Motor neuron (in vitro differentiated cells): ENCODE results near the gene OR4F6. TPM values are rescaled to one million over a fixed set of nuclear protein-coding genes. Genes with fewer than 3 reads are reported as not detected.

Source experiments
- ATAC-seq, 8 experiments: fragments of 200-7000 bp; cut with Tn5 transposase; replicated peaks in 6 of 8; 2 replicates each; pipeline ENCODE4 v1.8.0; 2021; ENCODE audit warnings: mild to moderate bottlenecking in 8 of 8, moderate library complexity in 8 of 8
- H3K27ac ChIP-seq, 2 donors: fragments of 250-450 bp; sonication (Bioruptor Pico); 2 replicates each; pipeline ENCODE4 v1.9.0; 2021; ENCODE audit warnings: antibody characterized with exemption in 2 of 2, mild to moderate bottlenecking in 2 of 2, moderate library complexity in 1 of 2
- H3K4me1 ChIP-seq, 2 donors: fragments of 250-450 bp; sonication (Bioruptor Pico); replicated peaks in 1 of 2; 2 replicates each; pipeline ENCODE4 v1.6.1; 2021; ENCODE audit warnings: antibody characterized with exemption in 2 of 2, mild to moderate bottlenecking in 2 of 2, moderate library complexity in 1 of 2
- H3K4me3 ChIP-seq, 5 donors: fragments of 250-450 bp; sonication (Bioruptor Pico); 2 replicates each; pipeline ENCODE4 v1.9.0; 2021; ENCODE audit warnings: antibody characterized with exemption in 5 of 5, mild to moderate bottlenecking in 5 of 5, moderate library complexity in 4 of 5
- WGBS, 10 experiments: fragments of 450-650 bp; shearing (Covaris generic); methylation state at CpG; one replicate each; pipeline ENCODE4 v1.0.0; 2022; 5-methylcytosine and 5-hydroxymethylcytosine counted together
- in situ Hi-C, 9 experiments: fragments of 400-800 bp; cut with MboI; loops; one replicate each; pipeline ENCODE4 v1.15.0; 2021; ENCODE audit warnings: low sequenced_read_pairs in 9 of 9, low pct_unique_long_range_greater_than_20kb in 2 of 9; ENCODE audit not compliant: unreplicated experiment in 9 of 9
- total RNA-seq, 8 experiments: library from RNA; unstranded; fragments of 300-600 nt; gene quantifications; 2 replicates each; pipeline versions ENCODE4 v1.2.3 to v1.2.4, GENCODE V29; 2022

OR4F6 gene
- total RNA-seq, 8 experiments from 2014 or later: 0.13 to 0.28 TPM; not detected in 6

DNA sequence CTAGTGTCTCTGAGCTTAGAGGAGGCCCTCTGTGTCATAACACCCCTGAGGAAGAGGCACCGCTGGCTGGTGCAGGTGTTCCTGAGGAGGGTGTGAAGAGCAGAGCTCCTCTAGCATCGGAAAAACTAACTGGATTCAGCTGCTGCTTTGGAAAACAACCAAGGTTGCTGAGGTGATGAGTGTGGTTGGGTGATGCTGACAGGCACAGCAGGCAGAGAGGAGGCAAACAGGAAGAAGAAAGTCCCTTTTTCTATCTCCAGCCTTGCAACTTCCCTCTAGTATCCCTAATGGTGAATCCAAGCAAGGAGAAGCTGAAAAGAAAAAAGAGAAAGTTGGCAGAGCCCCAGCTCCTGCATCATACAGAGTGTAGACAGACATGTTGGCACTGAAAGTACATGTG is 4.9 kb downstream of the OR4F6 start:
- Histone ChIP-seq H3K4me1 (no peaks in the 10 kb centered on the region), H3K27ac (no peak overlapping the region), H3K4me3 (no peak overlapping the region)
- WGBS, 10 experiments: 0 to 100% (median 53%) methylated on average over 1 to 2 of the region's 2 CpGs; no CpG with 5 or more reads in 4 of the 10 experiments
- no peak for ATAC-seq
- in situ Hi-C loops: no loop called here

DNA sequence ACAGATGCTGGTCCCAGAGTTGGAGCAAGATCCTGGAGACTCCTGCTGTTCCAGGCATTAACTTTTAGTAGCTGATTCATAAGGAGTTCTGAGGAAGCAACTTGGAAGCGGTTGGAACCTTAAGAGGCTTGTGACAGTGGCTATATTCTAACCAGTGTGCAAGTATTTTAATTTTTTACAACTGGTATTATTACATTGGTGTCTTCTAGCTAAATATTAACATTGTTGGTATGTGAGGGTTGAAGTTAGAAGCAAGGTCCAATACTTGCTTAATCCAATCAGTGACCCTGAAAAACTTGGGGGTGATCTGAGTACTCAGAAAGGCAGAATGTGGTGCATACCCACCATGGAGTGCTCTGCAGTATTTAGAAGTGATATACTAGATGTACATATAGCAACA is 7.1 kb downstream of the OR4F6 start:
- no peak overlapping the region for H3K4me3 ChIP-seq
- WGBS, 10 experiments: 20 to 100% (median 78%) methylated on average over 1 of the region's 1 CpG; no CpG with 5 or more reads in 5 of the 10 experiments
- no peak for ATAC-seq
- no peak overlapping the region for H3K27ac ChIP-seq
- no peaks in the 10 kb centered on the region for H3K4me1 ChIP-seq
- in situ Hi-C loops: no loop called here

DNA sequence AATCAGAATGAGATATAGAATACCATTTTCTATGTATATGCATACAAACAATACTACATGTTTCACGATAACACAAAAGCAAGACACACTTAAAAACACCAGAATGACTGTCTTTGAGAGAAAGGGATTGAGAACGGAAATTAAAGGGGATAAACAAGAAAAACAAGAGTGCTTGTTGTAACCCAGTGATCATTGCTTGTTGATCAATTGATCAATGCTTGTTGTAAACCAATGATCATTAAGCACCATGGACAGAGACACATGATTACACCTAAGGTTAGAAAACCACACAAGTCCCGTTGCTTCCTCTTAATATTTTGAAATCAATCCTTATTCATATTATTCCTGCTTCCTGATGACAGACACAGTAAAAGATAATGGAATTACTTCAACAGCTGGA is 7.6 kb downstream of the OR4F6 start:
- ATAC-seq: no peak
- 0 to 59% (median 31%) methylated on average over 1 to 3 of the region's 3 CpGs; no CpG with 5 or more reads in 1 of the 10 experiments for WGBS, 10 experiments
- H3K4me3 ChIP-seq: no peak overlapping the region
- in situ Hi-C loops: no loop called here
- no peaks in the 10 kb centered on the region for H3K4me1 ChIP-seq
- no peak overlapping the region for H3K27ac ChIP-seq

DNA sequence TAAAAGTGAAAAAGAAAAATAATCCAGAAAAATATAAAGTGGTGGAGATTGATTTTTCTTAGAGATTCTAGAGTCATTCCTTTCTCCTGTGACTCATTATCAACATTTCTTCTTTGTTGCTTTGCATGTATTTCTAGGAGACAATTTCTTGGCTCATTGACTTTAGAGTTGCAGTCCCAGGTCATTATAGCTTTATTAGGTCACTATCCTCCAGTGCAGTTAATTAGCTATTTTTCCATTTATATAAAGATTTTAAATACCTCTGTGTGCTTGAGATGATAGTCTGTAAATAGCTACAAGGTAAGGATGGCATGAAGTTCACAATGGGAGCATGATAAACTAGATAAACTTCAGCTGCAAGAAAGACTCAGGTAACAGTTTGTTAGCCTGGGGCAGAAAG is 8.6 kb downstream of the OR4F6 start, which contains the start of gene OR4F15:
Gene OR4F15, plus strand, starts transcription at position 301 of the 400 bp plus-strand sequence. CDS start 5,985 bp downstream, outside the sequence.
- no peaks in the 10 kb centered on the region for H3K4me1 ChIP-seq
- no peak for ATAC-seq
- no peak within 1 kb of the TSS for H3K27ac ChIP-seq
- no peak within 1 kb of the TSS for H3K4me3 ChIP-seq
- in situ Hi-C loops: no loop called here

DNA sequence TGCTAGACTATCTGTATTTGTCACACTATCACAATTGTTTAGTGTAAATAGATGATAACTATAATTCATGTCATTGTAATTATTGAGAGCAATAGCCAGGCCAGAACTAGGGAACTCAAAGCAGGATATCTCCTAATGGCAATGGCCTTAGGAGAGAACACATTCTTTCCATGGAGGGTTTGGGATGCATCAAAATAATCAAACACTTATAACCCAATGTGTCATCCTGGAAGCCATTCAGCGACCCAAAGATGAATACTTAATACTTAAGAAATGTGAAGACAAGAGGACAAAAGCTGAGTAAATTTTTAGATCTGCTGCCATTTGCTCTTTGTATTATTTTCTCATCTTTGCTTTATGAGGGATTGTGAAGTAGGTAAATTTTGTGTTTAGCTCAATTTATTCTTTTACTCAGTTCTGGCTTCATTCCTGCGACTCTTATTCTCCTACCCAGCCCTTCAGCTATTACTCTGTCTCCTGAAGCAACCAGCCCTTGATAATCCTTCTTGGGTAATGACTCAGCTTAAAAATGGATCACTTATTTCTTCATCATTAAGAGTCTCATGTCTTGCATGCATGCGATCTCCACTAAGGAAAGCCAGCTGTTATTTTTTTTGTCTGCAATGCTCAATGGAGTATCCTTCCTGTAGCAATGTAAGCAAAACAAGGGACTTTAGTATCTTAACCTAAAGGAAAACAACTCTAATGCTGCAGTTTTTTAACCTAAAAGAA is 10.7 kb downstream of the OR4F6 start:
- H3K4me1 ChIP-seq: no peaks in the 10 kb centered on the region
- no peak overlapping the region for H3K4me3 ChIP-seq
- ATAC-seq: peak in 2 of 8 experiments; percentile 90 to 97
- in situ Hi-C loops: no loop called here
- no peak overlapping the region for H3K27ac ChIP-seq
- WGBS, 10 experiments: 7 to 85% (median 59%) methylated on average over 2 to 3 of the region's 3 CpGs; no CpG with 5 or more reads in 1 of the 10 experiments

DNA sequence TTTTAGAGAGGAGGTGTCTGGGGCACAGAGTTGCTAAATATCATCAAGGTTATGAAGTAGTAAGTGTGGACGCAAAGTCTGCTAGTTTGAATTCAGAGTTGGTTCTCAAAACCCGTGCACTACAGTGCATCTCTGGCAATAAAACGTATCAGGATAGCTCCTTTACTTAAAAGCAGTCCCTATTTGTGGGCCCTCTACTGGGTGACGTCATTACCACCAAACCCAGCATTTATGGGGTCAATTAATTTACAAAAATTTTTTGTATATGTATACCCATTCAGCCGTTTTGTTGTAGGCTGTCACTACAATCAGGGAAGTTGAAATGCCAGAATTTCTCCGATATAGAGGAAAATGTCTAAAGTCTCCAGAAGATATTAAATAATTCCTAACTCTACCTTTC is 17.5 kb downstream of the OR4F6 start:
- in situ Hi-C loops: no loop called here
- Histone ChIP-seq H3K27ac (no peak overlapping the region), H3K4me3 (no peak overlapping the region), H3K4me1 (no peaks in the 10 kb centered on the region)
- ATAC-seq: no peak
- WGBS, 10 experiments: 50 to 100% (median 61%) methylated on average over 1 to 6 of the region's 6 CpGs; no CpG with 5 or more reads in 2 of the 10 experiments

DNA sequence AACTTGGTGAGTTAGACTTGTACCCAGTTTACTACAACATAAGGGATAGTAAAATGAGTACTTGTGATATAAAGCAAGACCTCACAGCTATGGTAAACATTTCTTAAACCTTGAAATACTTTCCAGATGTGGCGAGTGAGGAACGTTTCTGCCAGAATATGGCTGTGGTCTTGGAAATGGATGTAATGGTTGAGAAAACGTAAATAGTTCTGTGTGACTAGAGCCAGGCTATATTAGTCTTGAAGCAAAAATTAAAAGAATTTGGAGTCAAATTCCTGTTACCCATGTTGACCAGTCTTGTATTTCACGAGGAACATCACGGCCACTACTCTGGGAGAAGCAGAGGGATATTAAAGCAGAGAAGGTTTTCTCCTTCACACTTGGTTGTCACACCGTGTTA is 23.9 kb downstream of the OR4F6 start:
- in situ Hi-C loops: no loop called here
- Histone ChIP-seq H3K4me1 (no peaks in the 10 kb centered on the region), H3K27ac (no peak overlapping the region), H3K4me3 (no peak overlapping the region)
- ATAC-seq: no peak
- WGBS, 10 experiments: 0 to 81% (median 71%) methylated on average over 1 to 6 of the region's 6 CpGs; no CpG with 5 or more reads in 1 of the 10 experiments

DNA sequence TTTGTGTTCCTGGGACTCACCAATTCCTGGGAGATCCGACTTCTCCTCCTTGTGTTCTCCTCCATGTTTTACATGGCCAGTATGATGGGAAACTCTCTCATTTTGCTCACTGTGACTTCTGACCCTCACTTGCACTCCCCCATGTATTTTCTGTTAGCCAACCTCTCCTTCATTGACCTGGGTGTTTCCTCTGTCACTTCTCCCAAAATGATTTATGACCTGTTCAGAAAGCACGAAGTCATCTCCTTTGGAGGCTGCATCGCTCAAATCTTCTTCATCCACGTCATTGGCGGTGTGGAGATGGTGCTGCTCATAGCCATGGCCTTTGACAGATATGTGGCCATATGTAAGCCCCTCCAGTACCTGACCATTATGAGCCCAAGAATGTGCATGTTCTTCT is 25.5 kb downstream of the OR4F6 start:
- 36 to 82% (median 56%) methylated on average over 1 to 5 of the region's 5 CpGs; no CpG with 5 or more reads in 4 of the 10 experiments for WGBS, 10 experiments
- in situ Hi-C loops: no loop called here

DNA sequence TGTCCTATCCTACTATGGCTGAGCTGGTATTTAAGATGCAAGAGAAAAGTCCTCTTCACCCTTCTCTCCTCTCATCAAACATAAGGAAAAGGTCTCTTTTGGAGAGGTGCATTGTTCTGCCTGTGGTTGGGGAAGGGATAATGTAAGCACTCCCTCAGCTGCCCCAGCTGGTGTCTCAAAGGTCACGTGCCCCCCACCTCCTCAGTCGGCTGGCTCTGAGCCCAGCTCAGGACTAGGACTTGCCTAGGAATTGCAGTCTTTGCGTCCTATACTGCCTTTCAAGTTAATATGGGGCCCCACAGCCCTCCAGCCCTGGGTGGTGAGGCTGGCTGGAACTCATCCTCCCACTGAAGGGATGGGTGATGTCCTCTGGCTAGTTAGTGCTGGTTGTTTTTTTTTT is 38.3 kb downstream of the OR4F6 start:
- no peak overlapping the region for H3K4me3 ChIP-seq
- no peaks in the 10 kb centered on the region for H3K4me1 ChIP-seq
- ATAC-seq: no peak
- in situ Hi-C loops: no loop called here
- 0 to 60% (median 10%) methylated on average over 1 to 2 of the region's 3 CpGs; no CpG with 5 or more reads in 7 of the 10 experiments for WGBS, 10 experiments
- H3K27ac ChIP-seq: no peak overlapping the region

More for the DNA sequence above, 25.5 kb downstream of the OR4F6 start:
- H3K27ac ChIP-seq: no peak overlapping the region
- H3K4me3 ChIP-seq: no peak overlapping the region
- H3K4me1 ChIP-seq: no peaks in the 10 kb centered on the region
- ATAC-seq: no peak

DNA sequence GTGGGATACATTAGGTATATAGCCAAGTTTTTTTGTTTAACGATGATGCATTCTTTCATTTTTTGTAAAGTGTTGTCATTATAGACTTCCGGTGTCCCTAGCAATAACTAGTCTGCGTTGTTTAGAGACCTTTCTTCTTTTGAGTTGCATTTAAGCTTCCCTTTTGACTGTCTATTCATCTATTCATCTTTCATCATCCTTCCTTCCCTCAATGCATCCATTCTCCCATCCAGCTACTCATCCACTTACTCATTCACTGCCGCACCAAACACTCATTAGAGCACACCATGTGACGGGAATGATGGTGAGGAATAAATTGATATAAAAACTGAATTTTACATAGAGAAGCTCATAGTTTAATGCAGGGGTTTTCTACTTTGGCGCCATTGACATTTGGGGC is 41.6 kb downstream of the OR4F6 start:
- in situ Hi-C loops: no loop called here
- Histone ChIP-seq H3K27ac (no peak overlapping the region), H3K4me3 (no peak overlapping the region), H3K4me1 (no peaks in the 10 kb centered on the region)
- no peak for ATAC-seq
- WGBS, 10 experiments: 0 to 94% (median 61%) methylated on average over 1 to 6 of the region's 6 CpGs

DNA sequence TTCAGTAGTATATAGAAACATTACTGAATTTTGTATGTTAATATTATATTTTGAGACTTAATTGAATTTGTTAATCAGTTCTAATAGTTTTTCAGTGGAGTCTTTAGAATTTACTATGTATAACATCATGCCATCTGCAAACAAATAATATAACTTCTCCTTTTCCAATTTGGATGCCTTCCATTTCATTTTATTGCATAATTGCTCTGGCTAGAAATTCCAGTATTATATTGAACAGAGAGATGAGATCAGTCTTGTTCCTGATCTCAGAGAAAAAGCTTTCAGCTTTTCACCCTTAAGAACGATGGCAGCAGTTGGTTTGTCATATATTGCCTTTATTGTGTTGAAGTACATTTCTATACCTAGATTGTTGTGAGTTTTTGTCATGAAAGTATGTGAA is 49.0 kb downstream of the OR4F6 start:
- no peak for ATAC-seq
- no peak overlapping the region for H3K27ac ChIP-seq
- 13 to 88% (median 43%) methylated on average over 1 of the region's 1 CpG; no CpG with 5 or more reads in 4 of the 10 experiments for WGBS, 10 experiments
- in situ Hi-C loops: no loop called here
- no peak overlapping the region for H3K4me3 ChIP-seq
- H3K4me1 ChIP-seq: no peaks in the 10 kb centered on the region
